Endodermal cell (in vitro differentiated cells): ENCODE results near the gene RDM1. TPM values are rescaled to one million over a fixed set of nuclear protein-coding genes. Genes with fewer than 3 reads are reported as not detected.

Experiments used
- DNase-seq: peaks from one replicate; pipeline ENCODE4 v3.0.0-alpha.2; 2017
- H3K27ac ChIP-seq: 2 replicates; pipeline ENCODE4 v1.5.1; 2013; ENCODE audit warnings: mild to moderate bottlenecking, low read depth, low read length, moderate library complexity
- H3K27me3 ChIP-seq: 2 replicates; pipeline ENCODE4 v1.6.1; 2013; ENCODE audit warnings: mild to moderate bottlenecking, low read length, moderate library complexity; ENCODE audit not compliant: insufficient read depth, control insufficient read depth, poor library complexity, severe bottlenecking
- H3K36me3 ChIP-seq: 2 replicates; pipeline ENCODE4 v1.7.0; 2013; ENCODE audit warnings: mild to moderate bottlenecking, low read length, moderate library complexity; ENCODE audit not compliant: control insufficient read depth, insufficient read depth
- H3K4me1 ChIP-seq: one replicate; pipeline ENCODE4 v1.7.0; 2013; ENCODE audit warnings: low read length; ENCODE audit not compliant: control insufficient read depth, insufficient read depth
- H3K4me3 ChIP-seq: 2 replicates; pipeline ENCODE4 v1.5.1; 2013; ENCODE audit warnings: mild to moderate bottlenecking, low read length, moderate library complexity
- H3K9ac ChIP-seq: 2 replicates; pipeline ENCODE4 v1.6.1; 2013; ENCODE audit warnings: mild to moderate bottlenecking, low read length, moderate library complexity; ENCODE audit not compliant: poor library complexity, severe bottlenecking; ENCODE audit errors: extremely low read depth
- H3K9me3 ChIP-seq: 2 replicates; pipeline ENCODE4 v1.6.1; 2013; ENCODE audit warnings: mild to moderate bottlenecking, low read length, moderate library complexity; ENCODE audit not compliant: control insufficient read depth
- H3K27ac Mint-ChIP-seq: 2 replicates; pipeline ENCODE4 v1.8.0; 2020; ENCODE audit warnings: mixed read lengths
- H3K27me3 Mint-ChIP-seq: 2 replicates; pipeline ENCODE4 v1.8.0; 2021; ENCODE audit warnings: mild to moderate bottlenecking, mixed read lengths; ENCODE audit not compliant: insufficient read depth
- H3K36me3 Mint-ChIP-seq: 2 replicates; pipeline ENCODE4 v1.8.0; 2020; ENCODE audit warnings: low read depth, mixed read lengths
- H3K4me1 Mint-ChIP-seq: 2 replicates; pipeline ENCODE4 v1.8.0; 2020; ENCODE audit warnings: mixed read lengths
- H3K4me3 Mint-ChIP-seq: 2 replicates; pipeline ENCODE4 v1.8.0; 2020; ENCODE audit warnings: mild to moderate bottlenecking, moderate library complexity, mixed read lengths
- H3K9me3 Mint-ChIP-seq: 2 replicates; pipeline ENCODE4 v1.8.0; 2020; ENCODE audit warnings: mild to moderate bottlenecking, mixed read lengths
- CTCF ChIP-seq: fragments of 200-600 bp; sonication (generic); conservative IDR thresholded peaks from 2 replicates; pipeline ENCODE4 v1.5.0; 2021; ENCODE audit warnings: antibody characterized with exemption, mild to moderate bottlenecking
- WGBS, 2 experiments: methylation state at CpG; one replicate each; pipeline versions ENCODE4 v1.1.5 to v1.1.7; 2013; ENCODE audit warnings: missing lambda C conversion rate in 2 of 2, mixed read lengths in 1 of 2; ENCODE audit not compliant: insufficient coverage in 1 of 2, insufficient read length in 1 of 2; 5-methylcytosine and 5-hydroxymethylcytosine counted together
- total RNA-seq, 2 donors: library from RNA; stranded (reverse); fragmentation: NEBNext Ultra II Directional in 1 of 2; extraction: Animal tissue kit (Norgen Biotek cat#: 25700) in 1 of 2; gene quantifications; 2 replicates in 1 of 2; 3 replicates in 1 of 2; pipeline ENCODE4 v1.2.1, GENCODE V29; 2021

The RDM1 gene
- total RNA-seq, 2 donors from 2014 or later: 5.3 to 14.2 TPM

- H3K27ac Mint-ChIP-seq: no peak overlapping the region
- H3K27me3 ChIP-seq: no peaks in the 10 kb centered on the region
- H3K4me1 ChIP-seq: peaks cover 4% of the 10 kb centered on the region
- H3K9ac ChIP-seq: no peak overlapping the region
- DNase-seq: no peak
- no peak for TF ChIP-seq CTCF
- H3K9me3 ChIP-seq: no peaks in the 10 kb centered on the region
- H3K36me3 Mint-ChIP-seq: no peaks in the 10 kb centered on the region
- peaks cover 24% of the 10 kb centered on the region for H3K4me1 Mint-ChIP-seq
- no peak overlapping the region for H3K4me3 ChIP-seq
- WGBS, 2 experiments: 71 to 83% methylated on average over 1 of the region's 1 CpG
- no peaks in the 10 kb centered on the region for H3K27me3 Mint-ChIP-seq
- H3K9me3 Mint-ChIP-seq: no peaks in the 10 kb centered on the region
- no peak overlapping the region for H3K4me3 Mint-ChIP-seq
- H3K36me3 ChIP-seq: no peaks in the 10 kb centered on the region
- no peak overlapping the region for H3K27ac ChIP-seq
These were observed 41.5 kb upstream of the RDM1 start for GRCh38 chr17:35972066-35972465.

GRCh38 chr17:35969558-35970380 lies 39.2 kb upstream of the RDM1 start:
- no peak overlapping the region for H3K4me3 ChIP-seq
- Mint-ChIP-seq H3K27me3 (no peaks in the 10 kb centered on the region), H3K4me3 (no peak overlapping the region), H3K9me3 (no peaks in the 10 kb centered on the region), H3K27ac (peak overlapping the region; percentile 53), H3K4me1 (peaks cover 23% of the 10 kb centered on the region), H3K36me3 (no peaks in the 10 kb centered on the region)
- 58% methylated on average over 5 to 8 of the region's 8 CpGs for WGBS, 2 experiments
- peaks cover 4% of the 10 kb centered on the region for H3K4me1 ChIP-seq
- no peak overlapping the region for H3K27ac ChIP-seq
- TF ChIP-seq CTCF: peak; percentile 91
- H3K9me3 ChIP-seq: no peaks in the 10 kb centered on the region
- no peaks in the 10 kb centered on the region for H3K27me3 ChIP-seq
- DNase-seq: peak; percentile 97
- no peak overlapping the region for H3K9ac ChIP-seq
- H3K36me3 ChIP-seq: no peaks in the 10 kb centered on the region

GRCh38 chr17:35968520-35969054 lies 38.0 kb upstream of the RDM1 start:
- Histone ChIP-seq H3K27ac (no peak overlapping the region), H3K9ac (no peak overlapping the region), H3K9me3 (no peaks in the 10 kb centered on the region), H3K36me3 (no peaks in the 10 kb centered on the region), H3K4me1 (peaks cover 4% of the 10 kb centered on the region), H3K27me3 (no peaks in the 10 kb centered on the region), H3K4me3 (no peak overlapping the region)
- Mint-ChIP-seq H3K4me1 (peaks cover 17% of the 10 kb centered on the region), H3K27ac (no peak overlapping the region), H3K36me3 (no peaks in the 10 kb centered on the region), H3K4me3 (no peak overlapping the region), H3K9me3 (no peaks in the 10 kb centered on the region), H3K27me3 (no peaks in the 10 kb centered on the region)
- no peak for DNase-seq
- WGBS, 2 experiments: 84 to 90% methylated on average over 8 to 9 of the region's 10 CpGs
- TF ChIP-seq CTCF: no peak
